ENCODE measurements around the gene CLCN2.

Gene CLCN2

GRCh38 chr3:184338511-184338945, 22.9 kb downstream of the CLCN2 start:
- in situ Hi-C loops (cut with MboI; ENCODE audit: low sequenced_read_pairs, unreplicated experiment), result no loop called here
- no peak for DNase-seq (ENCODE audit: low spot score)
- TF ChIP-seq, protein P1, sequence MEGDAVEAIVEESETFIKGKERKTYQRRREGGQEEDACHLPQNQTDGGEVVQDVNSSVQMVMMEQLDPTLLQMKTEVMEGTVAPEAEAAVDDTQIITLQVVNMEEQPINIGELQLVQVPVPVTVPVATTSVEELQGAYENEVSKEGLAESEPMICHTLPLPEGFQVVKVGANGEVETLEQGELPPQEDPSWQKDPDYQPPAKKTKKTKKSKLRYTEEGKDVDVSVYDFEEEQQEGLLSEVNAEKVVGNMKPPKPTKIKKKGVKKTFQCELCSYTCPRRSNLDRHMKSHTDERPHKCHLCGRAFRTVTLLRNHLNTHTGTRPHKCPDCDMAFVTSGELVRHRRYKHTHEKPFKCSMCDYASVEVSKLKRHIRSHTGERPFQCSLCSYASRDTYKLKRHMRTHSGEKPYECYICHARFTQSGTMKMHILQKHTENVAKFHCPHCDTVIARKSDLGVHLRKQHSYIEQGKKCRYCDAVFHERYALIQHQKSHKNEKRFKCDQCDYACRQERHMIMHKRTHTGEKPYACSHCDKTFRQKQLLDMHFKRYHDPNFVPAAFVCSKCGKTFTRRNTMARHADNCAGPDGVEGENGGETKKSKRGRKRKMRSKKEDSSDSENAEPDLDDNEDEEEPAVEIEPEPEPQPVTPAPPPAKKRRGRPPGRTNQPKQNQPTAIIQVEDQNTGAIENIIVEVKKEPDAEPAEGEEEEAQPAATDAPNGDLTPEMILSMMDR (IDR thresholded peaks at IDR 0.05; ENCODE audit: borderline replicate concordance, control extremely low read depth, extremely low read depth, insufficient read depth, missing control alignments), result no peak

GRCh38 chr3:184337981-184338380, 23.4 kb downstream of the CLCN2 start:
- TF ChIP-seq, protein P1 (IDR thresholded peaks at IDR 0.05; ENCODE audit: borderline replicate concordance, control extremely low read depth, extremely low read depth, insufficient read depth, missing control alignments), result no peak
- in situ Hi-C loops (cut with MboI; ENCODE audit: low sequenced_read_pairs, unreplicated experiment), result no loop called here
- DNase-seq (ENCODE audit: low spot score), result no peak

DNA sequence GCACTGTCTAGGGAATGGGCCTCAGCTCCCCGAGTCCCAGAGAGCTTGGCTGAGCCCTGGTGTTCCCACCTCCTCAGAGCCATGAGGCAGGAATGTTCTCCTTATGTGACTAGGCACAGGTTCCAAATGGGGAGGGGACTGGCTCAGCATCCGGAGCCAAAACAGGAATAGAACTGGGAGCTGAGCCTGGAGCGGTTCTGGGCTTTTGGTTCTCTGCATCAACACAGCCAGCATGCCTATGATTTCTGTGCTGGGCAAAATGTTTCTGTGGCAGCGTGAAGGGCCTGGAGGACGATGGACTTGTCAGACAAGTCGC, 24.0 kb downstream of the CLCN2 start, which contains the start of gene FAM131A:
FAM131A (plus strand) TSS at position 202 of the 316 bp plus-strand sequence; CDS start at position 233, 31 bp downstream.
- in situ Hi-C loops (cut with MboI; ENCODE audit: low sequenced_read_pairs, unreplicated experiment), result no loop called here
- no peak for DNase-seq (ENCODE audit: low spot score)

DNA sequence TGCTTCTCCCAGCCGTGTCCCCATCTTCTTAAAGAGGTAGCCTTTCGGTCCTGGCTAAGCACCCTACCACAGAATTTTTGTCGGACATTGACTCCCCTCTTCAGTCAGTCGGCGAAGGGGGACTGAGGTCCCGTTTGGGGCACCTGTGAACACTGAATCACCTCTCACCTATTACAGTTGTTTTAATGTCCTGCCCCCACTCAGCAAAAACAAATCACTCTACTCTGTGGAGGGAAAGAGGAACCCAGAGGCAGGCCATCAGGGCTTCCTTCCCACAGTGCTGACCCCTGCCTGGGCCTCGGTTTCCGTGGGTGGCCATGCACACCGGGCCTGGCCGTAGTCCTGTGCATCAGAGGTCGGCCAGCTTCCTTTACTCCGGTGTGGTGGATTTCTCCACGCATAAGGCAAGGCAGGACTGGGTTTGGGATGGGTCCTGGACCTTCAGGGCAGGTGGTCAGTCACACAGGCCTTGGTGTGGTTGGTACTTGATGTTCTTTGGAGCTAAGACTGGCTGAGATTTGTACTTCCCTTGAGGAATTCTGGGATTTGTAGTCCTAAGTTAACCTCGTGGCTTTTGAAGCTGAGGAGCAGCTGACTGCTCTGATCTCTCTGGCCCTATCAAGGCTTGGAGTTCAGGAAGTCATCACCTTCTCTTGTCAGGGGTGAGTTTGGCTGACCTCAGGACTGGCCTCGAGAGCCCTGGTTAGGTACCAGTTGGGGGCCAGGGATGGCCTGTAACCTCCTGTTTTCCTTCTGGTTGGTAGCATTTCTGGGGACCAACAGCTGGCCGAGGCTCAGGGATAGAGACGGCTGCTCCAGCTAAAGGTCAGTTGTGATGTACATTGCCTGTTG, 24.6 kb downstream of the CLCN2 start:
- DNase-seq (ENCODE audit: low spot score), result peak; percentile 60

More for the DNA sequence above, 24.0 kb downstream of the CLCN2 start, which contains the start of gene FAM131A:
- TF ChIP-seq, protein P1 (IDR thresholded peaks at IDR 0.05; ENCODE audit: borderline replicate concordance, control extremely low read depth, extremely low read depth, insufficient read depth, missing control alignments), result no peak

GRCh38 chr3:184335661-184336546, 25.5 kb downstream of the CLCN2 start:
- in situ Hi-C loops (cut with MboI; ENCODE audit: low sequenced_read_pairs, unreplicated experiment), result no loop called here
- peak; percentile 92 for DNase-seq (ENCODE audit: low spot score)

More for the DNA sequence above, 24.6 kb downstream of the CLCN2 start:
- in situ Hi-C loops (cut with MboI; ENCODE audit: low sequenced_read_pairs, unreplicated experiment), result no loop called here
- TF ChIP-seq, protein P1 (IDR thresholded peaks at IDR 0.05; ENCODE audit: borderline replicate concordance, control extremely low read depth, extremely low read depth, insufficient read depth, missing control alignments), result no peak

GRCh38 chr3:184335291-184335660, 26.1 kb downstream of the CLCN2 start:
- in situ Hi-C loops (cut with MboI; ENCODE audit: low sequenced_read_pairs, unreplicated experiment), result no loop called here
- TF ChIP-seq, protein P1 (IDR thresholded peaks at IDR 0.05; ENCODE audit: borderline replicate concordance, control extremely low read depth, extremely low read depth, insufficient read depth, missing control alignments), result no peak
- peak; percentile 57 for DNase-seq (ENCODE audit: low spot score)

More at GRCh38 chr3:184335661-184336546, 25.5 kb downstream of the CLCN2 start:
- TF ChIP-seq, protein P1 (IDR thresholded peaks at IDR 0.05; ENCODE audit: borderline replicate concordance, control extremely low read depth, extremely low read depth, insufficient read depth, missing control alignments), result no peak
